GM19438 (cell line): ENCODE measurements around the gene PKHD1.
A peak's percentile ranks its signal among the peaks of the same experiment; 100 is the strongest.

Experiments used
- ATAC-seq: cut with Tn5 transposase; IDR thresholded peaks from one replicate; pipeline ENCODE4 v1.9.1; 2021; ENCODE audit warnings: low read depth; ENCODE audit not compliant: unreplicated experiment

The PKHD1 gene

DNA sequence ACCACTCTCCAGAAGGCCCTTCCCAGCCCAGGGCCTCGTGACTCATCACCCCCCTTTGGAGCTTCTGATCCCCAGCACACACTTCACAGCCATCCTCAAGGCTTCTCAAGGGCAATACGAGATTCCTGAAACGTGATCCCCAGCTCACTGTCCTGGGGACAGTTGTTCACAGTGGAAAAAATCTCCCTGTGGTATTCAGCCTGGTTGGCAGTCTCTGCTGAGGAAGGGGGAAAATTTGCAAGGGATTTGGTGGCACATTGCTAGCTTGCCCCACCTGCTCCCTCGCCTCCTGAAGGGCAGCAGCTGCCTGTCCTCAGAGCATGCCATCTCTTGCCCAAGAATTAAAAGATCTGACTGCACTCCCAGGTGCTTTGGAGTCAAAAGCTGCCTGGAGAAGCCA is 20.7 kb upstream of the PKHD1 start:
- no peak for ATAC-seq

DNA sequence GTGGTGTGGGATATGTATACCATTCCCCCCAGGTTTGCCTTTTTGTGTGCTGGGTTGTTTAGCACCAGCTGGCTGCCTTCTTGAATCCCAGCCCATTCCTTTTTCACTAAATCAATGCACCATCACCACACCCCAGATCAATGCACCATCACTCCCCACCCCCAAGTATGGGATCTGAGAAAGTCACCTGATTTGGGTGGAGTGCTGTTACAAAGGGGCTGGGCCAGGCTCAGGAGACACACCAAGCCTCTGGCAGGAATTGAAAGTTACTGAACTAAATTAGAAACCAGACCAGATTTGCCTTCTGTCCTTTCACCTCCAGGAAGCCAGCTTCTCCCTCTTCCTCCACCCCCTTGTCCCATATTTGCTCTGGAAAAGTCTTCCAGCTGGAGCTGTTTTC is 19.6 kb upstream of the PKHD1 start:
- ATAC-seq = no peak

DNA sequence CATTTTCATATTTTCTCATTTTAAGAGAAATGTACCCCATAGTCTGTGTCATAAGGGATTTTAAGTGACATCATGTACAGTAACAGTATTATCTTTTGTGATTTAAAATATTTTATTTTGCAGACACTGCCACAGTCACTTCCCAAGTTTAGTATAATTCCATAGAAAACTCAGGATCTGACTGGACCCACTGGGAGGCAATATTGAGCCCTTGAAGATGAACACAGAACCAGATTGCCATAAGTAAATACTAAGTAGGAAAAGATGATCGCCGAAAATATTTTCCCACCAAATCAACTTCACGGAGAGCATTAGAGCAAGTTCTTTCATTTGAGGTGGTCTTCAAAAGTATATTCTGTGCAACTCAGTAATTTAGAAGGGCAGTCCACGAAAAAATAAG is 17.6 kb upstream of the PKHD1 start:
- no peak for ATAC-seq

DNA sequence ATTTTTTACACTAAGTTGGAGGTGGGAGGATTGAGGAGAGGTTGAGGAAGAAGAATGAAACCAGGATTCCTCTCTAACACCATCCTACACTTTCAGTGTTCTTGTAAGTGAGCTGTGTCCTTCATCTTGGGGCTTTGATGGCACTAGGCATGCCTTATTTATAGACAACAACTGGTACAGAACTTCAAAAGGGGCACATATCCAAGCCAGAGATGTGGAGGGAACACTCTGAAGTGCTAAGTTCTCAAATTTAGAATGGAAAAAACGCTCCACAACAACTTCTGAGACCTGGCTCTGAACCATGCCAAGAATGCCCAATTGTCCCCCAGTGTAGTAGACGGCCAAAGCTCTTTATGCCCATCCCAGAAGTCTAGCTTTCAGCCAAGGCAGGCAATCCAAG is 16.2 kb upstream of the PKHD1 start:
- ATAC-seq = no peak

DNA sequence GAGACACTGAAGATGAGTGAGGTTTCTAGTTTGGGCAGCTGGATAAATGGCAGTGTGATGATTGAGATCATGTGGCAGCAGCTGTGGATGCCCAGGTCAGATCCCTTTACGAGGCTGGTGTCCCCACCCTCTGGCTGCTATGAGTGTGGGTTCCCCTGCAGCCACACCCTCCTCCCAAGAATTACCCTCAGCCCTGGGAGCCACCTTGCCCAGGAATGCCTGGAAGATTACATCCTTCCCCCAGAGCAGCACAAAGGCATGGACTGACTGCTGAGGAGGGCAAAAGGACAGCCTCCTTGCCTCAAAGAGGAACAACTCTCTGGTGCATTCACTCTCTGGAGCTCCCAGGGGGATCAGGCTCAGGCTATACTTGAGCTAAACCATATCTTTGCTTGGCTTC is 15.0 kb upstream of the PKHD1 start:
- ATAC-seq = no peak

DNA sequence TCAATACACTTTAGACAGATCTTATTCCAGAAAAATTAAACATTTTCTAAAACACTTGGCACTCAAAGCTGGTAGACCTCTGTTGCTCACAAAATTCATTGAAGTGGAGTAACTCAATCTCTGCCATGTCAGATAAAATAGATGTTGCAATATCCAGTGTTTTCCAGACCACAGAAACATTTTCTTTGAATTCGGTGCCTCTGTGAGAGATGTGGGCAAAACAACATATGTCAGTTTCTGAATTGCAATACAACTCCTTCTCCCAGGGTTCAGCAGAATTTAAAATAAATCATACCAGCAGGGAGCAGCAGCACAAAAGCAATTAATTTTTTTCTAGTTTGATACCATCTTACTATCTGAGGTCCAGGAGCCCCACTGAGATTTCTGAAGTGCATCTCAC is 11.3 kb upstream of the PKHD1 start:
- ATAC-seq = no peak

DNA sequence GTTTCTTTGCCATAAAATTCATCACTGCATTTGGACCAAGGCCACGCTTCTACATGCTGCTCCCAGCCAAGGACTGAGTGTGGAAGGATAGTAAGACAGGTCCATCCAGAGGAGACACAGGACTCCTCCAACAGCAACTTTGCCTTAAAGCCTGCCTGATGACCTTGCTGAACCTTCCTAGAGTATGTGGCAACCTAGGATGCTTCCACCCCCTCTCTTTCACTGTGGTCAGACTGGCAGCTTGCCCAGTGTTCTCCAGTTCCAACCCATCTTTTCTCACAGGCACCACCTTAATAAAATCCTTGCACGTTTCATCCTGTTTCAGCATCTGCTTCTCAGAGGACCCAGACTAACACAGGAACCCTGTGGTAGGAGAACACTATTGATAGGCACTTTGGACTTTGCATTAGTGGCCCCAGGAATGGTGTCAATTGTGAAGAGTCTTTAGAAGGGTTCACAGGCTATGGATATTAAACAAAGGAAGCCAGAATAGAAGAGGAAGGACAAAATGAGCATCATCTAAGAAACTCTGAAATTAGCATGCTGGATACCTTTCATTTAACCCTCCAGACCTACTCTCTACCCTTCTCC is 2.4 kb upstream of the PKHD1 start:
- no peak for ATAC-seq

DNA sequence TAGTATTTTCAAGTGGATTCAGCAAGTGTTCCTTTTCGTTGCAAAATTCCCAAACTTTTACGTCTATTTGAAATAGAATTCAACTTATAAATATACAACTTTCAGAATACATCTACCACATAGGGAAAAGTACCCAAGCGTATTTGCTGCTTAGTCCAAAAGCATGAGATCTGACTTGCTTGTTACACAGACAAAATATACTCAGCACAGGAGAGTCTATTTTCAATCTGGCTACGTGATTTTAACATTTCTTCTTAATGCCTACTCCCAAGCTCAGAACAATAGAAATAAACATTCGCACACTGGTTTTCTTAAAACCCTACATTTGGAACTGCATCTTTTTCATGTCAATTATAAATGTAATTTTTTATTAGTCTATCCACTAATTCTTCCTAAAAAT is 672 bp downstream of the PKHD1 start:
- ATAC-seq = no peak

DNA sequence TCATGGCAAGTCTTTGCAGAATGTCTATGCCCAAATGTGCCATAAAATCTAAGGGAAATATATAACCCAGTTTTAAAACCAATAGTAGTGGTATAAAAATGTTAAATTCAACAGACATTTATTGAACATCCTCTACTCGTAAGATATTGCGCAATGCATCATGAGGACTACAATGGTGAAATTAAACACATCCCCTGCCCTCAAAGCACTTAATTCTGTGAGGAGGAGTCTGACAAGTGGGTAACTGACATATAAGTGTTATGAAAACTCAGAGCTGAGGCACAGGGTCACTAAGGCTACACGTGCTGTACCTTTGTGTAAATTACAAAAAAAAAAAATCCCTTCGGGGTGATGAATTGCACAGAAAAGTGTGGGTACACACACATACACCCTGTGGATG is 6.2 kb downstream of the PKHD1 start:
- ATAC-seq = no peak

DNA sequence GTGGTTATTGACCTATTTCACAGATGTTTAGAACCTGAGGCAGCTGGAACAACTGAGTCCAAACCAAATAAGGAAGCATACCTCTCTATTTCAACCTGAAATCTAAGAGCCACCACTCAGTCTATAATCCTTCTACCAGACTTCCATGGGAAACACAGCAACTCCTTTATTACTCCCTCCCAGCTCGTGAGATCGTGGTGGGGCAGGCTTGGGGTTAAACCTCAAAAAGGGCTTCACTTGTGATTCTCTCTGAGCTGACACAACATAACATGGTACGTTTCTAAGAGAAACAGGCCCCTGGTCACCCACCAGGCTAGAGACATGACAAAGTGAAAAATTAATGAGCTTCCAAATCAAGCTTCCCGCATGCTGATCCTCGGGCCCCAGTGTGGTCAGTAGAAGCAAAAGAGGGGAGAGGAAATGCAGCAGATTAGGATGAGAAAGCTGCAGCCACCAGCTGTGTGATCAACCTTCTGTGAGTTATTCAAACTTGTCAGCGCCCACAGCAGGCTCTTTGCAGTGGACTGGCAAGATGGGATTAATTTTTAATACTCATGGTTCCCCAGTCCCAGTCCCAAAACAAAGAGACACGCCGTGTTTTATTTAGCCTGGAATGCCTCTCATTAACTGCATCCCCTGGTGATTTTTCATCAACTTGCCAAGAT is 9.3 kb downstream of the PKHD1 start:
- no peak for ATAC-seq

DNA sequence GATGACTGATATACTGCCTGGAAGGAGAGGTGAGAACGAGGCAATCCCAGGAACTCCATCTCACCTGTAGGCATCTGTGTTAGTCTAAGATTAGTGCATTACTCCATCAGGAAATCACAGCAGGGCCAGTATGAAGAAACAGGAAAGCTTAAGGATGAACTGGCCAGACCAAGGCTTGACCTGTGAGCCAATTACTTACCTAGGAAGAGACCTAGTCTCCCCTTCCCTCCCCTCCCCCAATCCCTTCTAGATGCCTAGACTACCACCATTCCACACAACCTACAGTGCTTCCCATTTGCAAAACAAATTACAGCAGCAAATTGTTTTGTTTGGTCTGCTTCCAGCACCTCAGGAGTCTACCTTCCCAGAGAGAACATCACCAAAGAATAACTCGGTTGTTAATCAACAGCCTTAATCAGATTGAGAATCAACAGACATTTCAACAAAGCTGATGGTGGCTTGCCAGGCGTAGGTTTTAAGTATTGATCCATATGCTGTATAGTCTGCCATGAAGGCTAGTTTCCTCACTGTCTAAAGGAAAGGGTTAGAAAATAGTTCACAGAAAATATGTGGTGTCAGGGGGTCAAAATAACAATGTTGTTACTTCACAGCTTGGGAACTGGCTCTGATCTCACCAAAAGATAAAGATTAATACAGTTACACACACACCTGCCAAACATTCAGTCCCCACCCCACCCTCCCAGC is 10.1 kb downstream of the PKHD1 start:
- no peak for ATAC-seq

DNA sequence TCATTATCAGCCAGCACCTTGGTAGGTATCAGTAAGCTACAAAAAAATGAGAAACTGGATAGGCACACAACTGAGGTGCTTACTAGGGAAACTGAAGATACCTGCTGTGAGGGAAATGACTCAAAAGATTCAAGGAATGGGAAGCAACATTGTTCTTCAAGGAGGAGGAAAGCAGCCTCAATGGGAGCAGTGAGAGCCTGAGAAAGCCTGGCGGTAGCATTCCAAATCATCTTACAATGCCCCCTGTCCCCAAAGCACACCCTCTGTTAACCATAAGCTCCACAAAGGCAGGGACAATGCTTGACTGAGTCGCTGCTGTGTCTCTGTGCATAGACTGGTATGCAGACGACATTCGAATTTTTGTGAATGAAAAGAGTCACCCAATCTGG is 10.6 kb downstream of the PKHD1 start:
- no peak for ATAC-seq

DNA sequence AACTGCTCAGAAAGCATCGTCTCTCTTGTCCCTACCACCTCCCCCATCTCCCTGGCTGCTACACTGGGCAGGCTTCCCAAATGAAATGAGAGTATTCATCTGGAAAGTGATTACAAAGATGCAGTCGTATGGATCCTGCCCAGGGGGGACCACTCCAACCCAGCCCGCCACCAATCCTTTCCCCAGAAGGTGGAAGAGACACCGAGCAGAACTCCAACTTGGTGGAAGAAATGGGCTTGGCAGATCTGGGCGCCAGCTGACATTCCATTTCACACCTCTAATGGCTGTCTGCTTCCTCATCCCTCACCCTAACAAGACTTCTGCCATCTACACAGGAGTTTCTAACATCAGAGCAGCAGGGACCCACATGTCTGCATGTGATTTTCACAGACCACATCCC is 12.7 kb downstream of the PKHD1 start:
- ATAC-seq = no peak

DNA sequence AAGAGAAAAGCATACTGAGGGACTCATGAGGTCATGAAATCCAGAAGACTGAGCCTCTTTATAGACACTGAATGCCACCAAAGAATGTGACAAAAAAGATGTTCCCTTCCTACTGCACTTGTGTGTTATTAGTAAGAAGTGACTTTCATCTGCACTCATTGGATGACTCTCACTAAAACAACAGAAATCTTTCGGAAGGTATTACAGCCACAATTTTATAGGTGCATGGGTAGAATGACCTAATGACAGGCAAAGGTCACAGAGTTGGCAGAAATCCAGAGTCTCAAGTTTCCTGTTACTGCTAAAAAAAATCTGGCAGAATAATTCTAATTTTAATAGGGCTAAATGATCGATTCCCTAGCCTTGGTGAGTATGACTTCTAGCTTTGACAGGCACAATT is 13.3 kb downstream of the PKHD1 start:
- no peak for ATAC-seq

DNA sequence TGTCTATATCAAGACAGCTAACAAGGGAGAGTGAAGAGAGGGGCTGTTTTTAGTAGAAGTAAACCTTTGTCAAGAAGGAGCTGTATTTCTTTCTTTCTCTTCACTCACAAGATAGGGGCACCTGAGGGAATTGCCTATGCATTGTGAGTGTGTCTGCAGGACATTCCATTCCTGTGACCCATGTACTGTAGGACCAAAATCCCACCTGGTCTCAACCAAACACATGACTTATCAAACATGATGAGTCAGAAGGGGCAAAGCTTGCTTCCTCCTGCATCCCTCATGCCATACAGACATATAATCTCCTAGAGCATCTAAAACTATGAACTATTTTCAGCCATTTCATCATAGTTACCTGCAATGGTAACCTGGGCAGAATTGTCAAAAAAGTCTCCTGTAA is 21.8 kb downstream of the PKHD1 start:
- ATAC-seq = no peak

DNA sequence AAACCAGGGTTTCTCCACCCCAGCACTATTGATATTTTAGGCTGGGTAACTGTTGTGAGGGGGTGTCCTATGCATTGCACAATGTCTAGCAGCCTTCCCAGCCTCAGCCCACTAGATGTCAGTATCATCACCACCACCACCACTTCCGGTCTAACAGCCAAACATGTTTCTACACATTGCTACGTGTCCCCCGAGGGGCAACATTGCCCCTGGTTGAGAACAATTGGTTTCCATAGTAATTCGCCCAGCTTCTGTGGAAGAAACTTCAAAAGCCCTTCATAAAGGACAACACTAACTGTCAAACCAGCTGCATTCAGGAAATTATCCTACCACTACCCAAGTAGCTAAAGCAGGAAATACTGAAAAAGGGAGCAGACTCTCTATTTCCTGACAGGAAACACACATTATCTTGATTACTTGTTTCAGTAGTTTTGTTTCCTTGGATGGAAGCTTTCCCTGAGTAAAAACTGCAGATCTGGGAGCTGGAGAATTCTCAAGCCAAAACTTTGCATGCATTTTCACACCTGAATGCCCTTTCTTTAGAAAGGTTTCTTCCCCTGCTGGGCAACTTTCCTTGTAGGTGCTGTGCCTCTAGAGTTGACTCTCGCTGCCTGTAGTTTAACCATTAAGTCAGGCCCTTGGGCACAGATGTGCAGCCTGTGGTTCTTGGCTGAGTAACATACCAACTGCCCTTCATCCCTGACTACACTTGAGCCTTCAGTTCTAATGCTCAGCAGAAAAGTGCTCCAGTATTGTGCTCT is 23.6 kb downstream of the PKHD1 start:
- ATAC-seq = peak; percentile 99

DNA sequence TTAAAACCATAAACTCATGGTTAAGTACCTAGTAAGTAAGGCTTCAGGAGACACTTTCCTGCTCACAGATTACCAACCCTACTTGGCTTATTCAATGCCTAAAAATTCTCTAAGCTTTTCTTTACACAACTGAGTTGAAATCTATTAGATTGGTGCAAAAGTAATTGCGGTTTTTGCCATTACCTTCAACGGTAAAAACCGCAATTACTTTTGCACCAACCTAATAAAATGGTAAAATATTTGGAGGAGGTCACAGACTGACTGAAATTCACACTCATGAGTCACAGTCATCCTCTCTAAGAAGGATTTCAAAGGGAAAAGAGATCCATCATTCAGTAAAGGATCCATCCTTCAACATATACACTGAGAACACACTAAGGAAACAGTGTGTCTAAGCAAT is 25.9 kb downstream of the PKHD1 start:
- ATAC-seq = no peak

DNA sequence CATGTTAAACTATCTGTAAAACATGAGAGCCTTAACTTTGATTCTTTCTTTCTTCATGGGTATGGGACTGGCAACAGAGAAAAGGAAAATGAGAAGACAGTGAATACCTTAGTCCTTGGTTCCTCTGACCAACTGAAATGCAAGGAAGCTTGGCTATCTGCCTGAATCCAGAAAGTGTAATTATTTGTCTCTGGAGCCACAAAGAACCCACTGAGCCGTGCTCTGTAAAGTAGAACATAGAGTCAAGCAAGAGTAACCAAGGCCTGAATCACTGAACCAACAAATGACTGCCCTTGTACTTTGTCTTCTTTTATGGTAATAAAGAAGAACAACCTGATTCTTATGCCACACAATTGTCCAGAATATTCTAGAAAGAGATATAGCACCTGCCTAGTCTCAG is 27.6 kb downstream of the PKHD1 start:
- ATAC-seq = no peak

DNA sequence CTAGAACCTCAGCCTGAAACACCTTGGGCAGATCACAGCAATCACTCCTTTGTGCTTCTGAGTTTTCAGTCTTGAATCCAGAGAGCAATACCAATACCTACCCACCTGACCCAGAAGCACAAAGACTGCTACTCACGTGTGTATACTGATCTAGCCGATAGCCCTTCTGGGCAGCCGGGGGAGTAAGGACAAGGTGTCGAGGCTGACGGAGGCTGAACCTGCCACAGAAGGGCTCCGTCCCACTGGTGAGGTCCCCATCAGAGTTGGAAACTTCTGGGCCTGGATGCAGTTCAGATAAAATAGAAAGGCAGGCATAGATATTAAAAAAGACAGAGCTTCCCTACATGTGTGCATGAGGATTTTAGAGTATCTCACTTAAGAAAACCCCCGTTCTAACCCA is 32.0 kb downstream of the PKHD1 start:
- ATAC-seq = no peak

DNA sequence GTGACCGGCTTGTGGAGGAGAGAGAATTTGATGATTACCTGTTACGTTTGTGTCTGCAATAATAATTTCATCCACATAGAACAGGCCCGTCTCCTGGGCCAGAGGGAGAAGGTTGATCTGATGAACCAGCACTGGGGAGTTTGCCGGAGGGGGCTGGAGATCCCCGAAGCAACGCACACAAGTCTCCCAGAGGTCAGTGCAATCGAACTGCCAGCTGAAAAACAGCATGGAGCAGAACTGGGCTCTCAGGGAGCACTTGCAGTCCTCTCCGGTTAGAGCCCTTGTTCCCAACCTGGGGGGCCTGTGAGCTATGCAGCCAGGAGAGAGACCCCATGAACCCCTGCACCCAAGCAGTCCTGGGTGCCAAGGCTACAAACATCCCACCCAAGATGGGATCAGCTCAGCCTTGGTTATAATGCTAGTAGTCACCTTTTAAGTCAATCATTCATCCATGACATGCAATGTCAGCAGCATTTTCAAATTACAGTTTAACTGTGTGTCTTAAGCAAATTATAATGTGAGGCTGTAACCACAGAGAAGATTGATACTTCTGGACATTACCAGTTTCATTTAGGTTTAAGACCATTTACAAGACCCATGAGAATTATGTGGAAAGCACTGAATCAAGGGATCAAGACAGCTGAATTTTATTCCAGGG is 34.2 kb downstream of the PKHD1 start:
- ATAC-seq = no peak

DNA sequence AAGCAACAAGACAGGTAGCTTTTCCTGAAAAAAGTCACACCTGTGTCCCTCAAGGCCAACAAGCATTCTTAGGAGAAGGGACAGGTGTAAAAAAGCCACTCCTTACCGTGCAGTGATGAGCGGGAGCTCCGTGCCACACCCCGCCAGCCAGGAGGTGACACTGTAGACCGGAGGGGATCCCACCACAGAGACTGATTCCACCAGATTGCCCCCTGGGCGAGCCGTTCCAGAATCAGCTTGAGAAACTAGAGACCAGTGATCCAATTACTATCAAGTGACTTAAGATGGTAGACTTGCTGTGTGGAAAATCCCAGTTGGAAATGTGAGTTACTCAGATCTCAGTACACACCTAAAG is 37.4 kb downstream of the PKHD1 start:
- no peak for ATAC-seq
